Stimulated activated CD4-positive, alpha-beta T cell treated with anti-CD3 and anti-CD28 coated beads, TNF-alpha, amount 100 ng/mL, for 1 hour (primary cell): Measurements from ENCODE around the gene MMP28.
"Not testable (repeated sequence)": the region's sequence is repeated elsewhere in the genome, so short reads cannot be mapped to it uniquely, and the experiment has no call there.

ENCODE experiments used
- DNase-seq, 3 donors: peaks; one replicate each; pipeline ENCODE4 v3.0.0-alpha.2; 2020; ENCODE audit warnings: low read depth in 3 of 3, low spot score in 1 of 3

The MMP28 gene

GRCh38 chr17:35766489-35766877, 29.0 kb downstream of the MMP28 start:
- DNase-seq, result no peak

- no peak for DNase-seq
Measured at GRCh38 chr17:35765756-35766488, 29.5 kb downstream of the MMP28 start.

GRCh38 chr17:35765086-35765710, 30.2 kb downstream of the MMP28 start:
- no peak for DNase-seq

GRCh38 chr17:35764123-35764991, 31.1 kb downstream of the MMP28 start:
- peak; percentile 67 to 80 (median 71) for DNase-seq

GRCh38 chr17:35763767-35764122, 31.7 kb downstream of the MMP28 start:
- no peak for DNase-seq

- DNase-seq, result no peak
Measured at GRCh38 chr17:35761601-35762000, 33.8 kb downstream of the MMP28 start.

- no peak for DNase-seq
Measured at GRCh38 chr17:35760587-35760986, 34.9 kb downstream of the MMP28 start, which contains the start of gene C17orf50. Gene C17orf50 (plus strand): TSS chr17:35760887. CDS start chr17:35760942, 55 bp downstream.

- DNase-seq, result no peak
Measured at GRCh38 chr17:35757243-35757642, 38.2 kb downstream of the MMP28 start.

- DNase-seq, result no peak
Measured at GRCh38 chr17:35752945-35753764, 42.3 kb downstream of the MMP28 start, which contains the start of gene GAS2L2. Gene GAS2L2 (minus strand): TSS chr17:35753239. CDS start chr17:35752850, 389 bp downstream.

- no peak for DNase-seq
Measured at GRCh38 chr17:35752471-35752870, 43.0 kb downstream of the MMP28 start.

- not testable (repeated sequence) for DNase-seq
Measured at GRCh38 chr17:35751541-35751940, 43.9 kb downstream of the MMP28 start.

- DNase-seq, result no peak
Measured at GRCh38 chr17:35750526-35751395, 44.7 kb downstream of the MMP28 start.

- DNase-seq, result no peak
Measured at GRCh38 chr17:35749560-35750412, 45.7 kb downstream of the MMP28 start.

GRCh38 chr17:35748979-35749378, 46.5 kb downstream of the MMP28 start:
- DNase-seq, result no peak

GRCh38 chr17:35748341-35748841, 47.0 kb downstream of the MMP28 start:
- no peak for DNase-seq

- peak; percentile 31 to 72 (median 64) for DNase-seq
Measured at GRCh38 chr17:35747540-35748017, 47.9 kb downstream of the MMP28 start.

- no peak for DNase-seq
Measured at GRCh38 chr17:35745749-35746320, 49.6 kb downstream of the MMP28 start.

GRCh38 chr17:35745246-35745645, 50.2 kb downstream of the MMP28 start:
- DNase-seq, result no peak
